Epithelial cell of prostate (primary cell): Measurements from ENCODE around the gene NCOA4.
"Not testable (repeated sequence)": the region's sequence is repeated elsewhere in the genome, so short reads cannot be mapped to it uniquely, and the experiment has no call there.

ENCODE experiments used
- DNase-seq: peaks from one replicate; pipeline ENCODE4 v3.0.0-alpha.2; 2011; ENCODE audit warnings: low read depth, low spot score
- H3K27ac ChIP-seq: fragments of 450-650 bp; 2 replicates; pipeline ENCODE4 v1.5.1; 2017; ENCODE audit warnings: mild to moderate bottlenecking

NCOA4 gene

GRCh38 chr10:46022978-46023702 lies 7.3 kb downstream of the NCOA4 start:
- DNase-seq = no peak
- peak overlapping the region; percentile 65 for H3K27ac ChIP-seq

GRCh38 chr10:46020344-46020657 lies 10.1 kb downstream of the NCOA4 start:
- no peak for DNase-seq
- H3K27ac ChIP-seq = no peak overlapping the region

- H3K27ac ChIP-seq = no peak overlapping the region
- no peak for DNase-seq
Measured at GRCh38 chr10:46019569-46020343, 10.7 kb downstream of the NCOA4 start.

- DNase-seq = no peak
- H3K27ac ChIP-seq = no peak overlapping the region
Measured at GRCh38 chr10:46019177-46019528, 11.3 kb downstream of the NCOA4 start.

GRCh38 chr10:46018453-46019176 lies 11.8 kb downstream of the NCOA4 start:
- H3K27ac ChIP-seq = no peak overlapping the region

GRCh38 chr10:46017733-46018132 lies 12.7 kb downstream of the NCOA4 start:
- no peak for DNase-seq
- no peak overlapping the region for H3K27ac ChIP-seq

More at GRCh38 chr10:46018453-46019176, 11.8 kb downstream of the NCOA4 start:
- DNase-seq = no peak

- H3K27ac ChIP-seq = no peak overlapping the region
- no peak for DNase-seq
Measured at GRCh38 chr10:46016811-46017210, 13.6 kb downstream of the NCOA4 start.

- H3K27ac ChIP-seq = no peak overlapping the region
- no peak for DNase-seq
Measured at GRCh38 chr10:46016190-46016589, 14.2 kb downstream of the NCOA4 start.

GRCh38 chr10:46014683-46015405 lies 15.6 kb downstream of the NCOA4 start:
- H3K27ac ChIP-seq = no peak overlapping the region

GRCh38 chr10:46014206-46014605 lies 16.2 kb downstream of the NCOA4 start:
- no peak overlapping the region for H3K27ac ChIP-seq
- no peak for DNase-seq

More at GRCh38 chr10:46014683-46015405, 15.6 kb downstream of the NCOA4 start:
- no peak for DNase-seq

GRCh38 chr10:46012746-46013145 lies 17.7 kb downstream of the NCOA4 start:
- H3K27ac ChIP-seq = no peak overlapping the region

GRCh38 chr10:46006219-46006618 lies 24.2 kb downstream of the NCOA4 start:
- peak; percentile 24 for DNase-seq

More at GRCh38 chr10:46012746-46013145, 17.7 kb downstream of the NCOA4 start:
- DNase-seq = no peak

GRCh38 chr10:46005383-46005782 lies 25.0 kb downstream of the NCOA4 start:
- no peak for DNase-seq
- no peak overlapping the region for H3K27ac ChIP-seq

More at GRCh38 chr10:46006219-46006618, 24.2 kb downstream of the NCOA4 start:
- H3K27ac ChIP-seq = peak overlapping the region; percentile 4

- no peak overlapping the region for H3K27ac ChIP-seq
Measured at GRCh38 chr10:46004963-46005362, 25.5 kb downstream of the NCOA4 start.

GRCh38 chr10:46002916-46003693 lies 27.3 kb downstream of the NCOA4 start:
- DNase-seq = no peak
- H3K27ac ChIP-seq = no peak overlapping the region

More at GRCh38 chr10:46004963-46005362, 25.5 kb downstream of the NCOA4 start:
- DNase-seq = no peak

- DNase-seq, H3K27ac ChIP-seq: not testable (repeated sequence)
Measured at GRCh38 chr10:46002189-46002687, 28.2 kb downstream of the NCOA4 start.

- H3K27ac ChIP-seq = no peak overlapping the region
- no peak for DNase-seq
Measured at GRCh38 chr10:46001187-46001756, 29.2 kb downstream of the NCOA4 start.

GRCh38 chr10:46000538-46000937 lies 29.9 kb downstream of the NCOA4 start:
- no peak overlapping the region for H3K27ac ChIP-seq
- DNase-seq = no peak

- DNase-seq = not testable (repeated sequence)
Measured at GRCh38 chr10:45999955-46000354, 30.5 kb downstream of the NCOA4 start.

More at GRCh38 chr10:45999955-46000354, 30.5 kb downstream of the NCOA4 start:
- not testable (repeated sequence) for H3K27ac ChIP-seq
